B cell (primary cell): ENCODE data around the gene APOO. TPM values are rescaled to one million over a fixed set of nuclear protein-coding genes. Genes with fewer than 3 reads are reported as not detected.

Experiments used
- ATAC-seq: fragments of 200-7000 bp; cut with Tn5 transposase; one replicate; pipeline ENCODE4 v1.10.0; 2021; ENCODE audit warnings: low read depth, mild to moderate bottlenecking, moderate number of reproducible peaks, moderate library complexity
- CTCF ChIA-PET: fragments of 350-600 bp; sonication (Branson Sonifier 250); formaldehyde crosslinking; loops from one replicate; lab custom pipeline; 2021; ENCODE audit warnings: antibody characterized with exemption, inconsistent platforms; lab: Charles Lee
- POLR2A ChIA-PET: fragments of 350-600 bp; sonication (Branson Sonifier 250); formaldehyde crosslinking; loops from one replicate; lab custom pipeline; 2021; ENCODE audit warnings: antibody characterized with exemption; lab: Charles Lee
- DNase-seq: peaks from one replicate; pipeline ENCODE4 v3.0.0; 2013
- H2AFZ ChIP-seq: 2 replicates; pipeline ENCODE4 v1.6.1; 2012; ENCODE audit warnings: mild to moderate bottlenecking, low read depth, low read length; ENCODE audit not compliant: insufficient read depth, poor library complexity, severe bottlenecking
- H3K27ac ChIP-seq, 2 donors: 1 replicate in 1 of 2; 2 replicates in 1 of 2; pipeline ENCODE4 v1.5.1; 2012 to 2013; ENCODE audit warnings: low read length in 2 of 2, mild to moderate bottlenecking in 2 of 2, moderate library complexity in 1 of 2
- H3K27me3 ChIP-seq, 4 experiments: fragments of 200-600 bp in 1 of 4; sonication (generic) in 1 of 4; replicated peaks in 1 of 4; 1 replicate in 2 of 4; 2 replicates in 2 of 4; pipeline versions ENCODE4 v1.6.1 to v1.7.0; 2013 to 2016; ENCODE audit warnings: low read length in 3 of 4, mild to moderate bottlenecking in 2 of 4, mixed read lengths in 1 of 4, moderate library complexity in 1 of 4; ENCODE audit not compliant: insufficient read depth in 4 of 4, control insufficient read depth in 3 of 4; ENCODE audit errors: control extremely low read depth in 1 of 4
- H3K36me3 ChIP-seq, 2 experiments: replicated peaks in 1 of 2; 1 replicate in 1 of 2; 2 replicates in 1 of 2; pipeline versions ENCODE4 v1.6.1 to v1.7.1; 2013; ENCODE audit warnings: low read length in 1 of 2; ENCODE audit not compliant: insufficient read depth in 2 of 2, control insufficient read depth in 1 of 2; ENCODE audit errors: control extremely low read depth in 1 of 2, extremely low read depth in 1 of 2
- H3K4me1 ChIP-seq, 2 donors: fragments of 200-600 bp in 1 of 2; sonication (generic) in 1 of 2; 1 replicate in 1 of 2; 2 replicates in 1 of 2; pipeline versions ENCODE4 v1.5.1 to v1.6.1; 2013 to 2017; ENCODE audit warnings: low read length in 2 of 2; ENCODE audit not compliant: control insufficient read depth in 2 of 2, insufficient read depth in 2 of 2
- H3K4me2 ChIP-seq: replicated peaks from 2 replicates; pipeline ENCODE3; 2012; ENCODE audit warnings: mild to moderate bottlenecking, low read depth, low read length; ENCODE audit not compliant: poor library complexity, severe bottlenecking
- H3K4me3 ChIP-seq, 5 experiments: fragments of 200-600 bp in 1 of 5; sonication (generic) in 1 of 5; 1 replicate in 3 of 5; 2 replicates in 2 of 5; pipeline versions ENCODE4 v1.5.1 to v1.7.0; 2011 to 2016; ENCODE audit warnings: low read length in 4 of 5, mild to moderate bottlenecking in 4 of 5, low read depth in 2 of 5, control low read depth in 1 of 5, moderate library complexity in 1 of 5; ENCODE audit not compliant: insufficient read depth in 1 of 5; ENCODE audit errors: control extremely low read depth in 1 of 5, extremely low read depth in 1 of 5
- H3K79me2 ChIP-seq: fragments of 200-600 bp; sonication (generic); one replicate; pipeline ENCODE4 v1.6.0; 2016; ENCODE audit warnings: low read length; ENCODE audit not compliant: control insufficient read depth, insufficient read depth
- H3K9ac ChIP-seq: fragments of 200-600 bp; sonication (generic); 2 replicates; pipeline ENCODE4 v1.6.1; 2017; ENCODE audit warnings: mild to moderate bottlenecking, low read length, moderate library complexity
- H3K9me3 ChIP-seq, 3 donors: one replicate each; pipeline versions ENCODE4 v1.6.1 to v1.7.1; 2013; ENCODE audit warnings: low read length in 2 of 3; ENCODE audit not compliant: control insufficient read depth in 2 of 3, insufficient read depth in 1 of 3; ENCODE audit errors: control extremely low read depth in 1 of 3
- H4K20me1 ChIP-seq: 2 replicates; pipeline ENCODE4 v1.6.0; 2012; ENCODE audit warnings: mild to moderate bottlenecking, low read length; ENCODE audit not compliant: insufficient read depth, control insufficient read depth, poor library complexity, severe bottlenecking
- H3K27ac Mint-ChIP-seq: one replicate; pipeline ENCODE4 v1.8.0; 2021; ENCODE audit warnings: mixed read lengths
- H3K27me3 Mint-ChIP-seq: one replicate; pipeline ENCODE4 v1.8.0; 2021; ENCODE audit warnings: mixed read lengths
- H3K4me1 Mint-ChIP-seq: one replicate; pipeline ENCODE4 v1.8.0; 2021; ENCODE audit warnings: mixed read lengths
- H3K4me3 Mint-ChIP-seq: one replicate; pipeline ENCODE4 v1.8.0; 2021; ENCODE audit warnings: mixed read lengths
- H3K9me3 Mint-ChIP-seq: one replicate; pipeline ENCODE4 v1.8.0; 2022; ENCODE audit warnings: mixed read lengths; ENCODE audit not compliant: insufficient read depth
- EZH2 ChIP-seq: IDR thresholded peaks from 2 replicates; pipeline ENCODE4 v1.6.1; 2012; ENCODE audit warnings: borderline replicate concordance, low read depth, mild to moderate bottlenecking, moderate library complexity, low read length; ENCODE audit not compliant: insufficient read depth, poor library complexity, severe bottlenecking
- WGBS: methylation state at CpG from one replicate; pipeline ENCODE4 v1.1.5; 2013; ENCODE audit warnings: missing lambda C conversion rate; ENCODE audit not compliant: insufficient coverage; 5-methylcytosine and 5-hydroxymethylcytosine counted together
- intact Hi-C: fragments of 100-400 bp; cut with micrococcal nuclease; formaldehyde crosslinking; loops from one replicate; pipeline ENCODE4 v1.10.0; 2022
- polyA plus RNA-seq: library from polyadenylated mRNA; depleted of rRNA; stranded (reverse); fragments of >200 nt; gene quantifications from 2 replicates; pipeline ENCODE4 v1.2.3, GENCODE V29; 2012
- total RNA-seq, 2 donors: library from RNA; stranded (reverse); fragments of 120-200 nt in 1 of 2; gene quantifications; 1 replicate in 1 of 2; 2 replicates in 1 of 2; pipeline versions ENCODE4 v1.2.3 to v1.2.4, GENCODE V29; 2013 to 2022
- TF ChIP-seq, protein P1 (sequence below): fragments of 200-600 bp; IDR thresholded peaks from one replicate; pipeline ENCODE4 v1.8.0; 2022; ENCODE audit warnings: antibody characterized with exemption, mild to moderate bottlenecking

Gene APOO
- total and polyA plus RNA-seq, 2 donors (not counting 1 experiment from before 2014, with no cell fraction given): 4.7 to 7.2 TPM

DNA sequence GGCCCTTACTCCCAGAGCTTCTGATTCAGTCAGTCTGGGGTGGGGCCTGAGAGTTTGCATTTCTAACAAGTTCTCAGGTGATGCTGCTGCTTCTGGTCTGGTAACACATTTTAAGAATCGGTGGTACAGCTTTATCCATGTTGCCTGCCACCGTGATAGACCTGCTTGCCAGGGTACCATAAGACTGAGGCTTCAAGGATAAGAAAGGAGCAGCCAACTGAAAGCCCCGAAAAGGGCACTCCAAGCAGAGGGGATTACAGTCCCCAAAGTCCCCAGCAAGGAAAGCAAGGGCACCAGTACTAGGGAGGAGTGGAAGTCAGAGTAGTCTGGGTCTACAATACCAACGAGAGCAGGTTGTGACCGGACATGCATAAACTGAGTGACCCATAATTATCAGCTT is 49.8 kb downstream of the APOO start:
- Mint-ChIP-seq H3K27ac (no peak overlapping the region), H3K27me3 (no peaks in the 10 kb centered on the region), H3K4me1 (no peaks in the 10 kb centered on the region), H3K4me3 (no peak overlapping the region), H3K9me3 (no peaks in the 10 kb centered on the region)
- H3K4me3 ChIP-seq: no peak overlapping the region
- H3K9ac ChIP-seq: no peak overlapping the region
- no peaks in the 10 kb centered on the region for H3K27me3 ChIP-seq
- ATAC-seq (no peak), DNase-seq (no peak)
- no peaks in the 10 kb centered on the region for H3K9me3 ChIP-seq
- POLR2A ChIA-PET: no interaction called here
- WGBS: 100% methylated on average over 1 of the region's 5 CpGs
- H2AFZ ChIP-seq: no peak overlapping the region
- H3K4me2 ChIP-seq: no peak overlapping the region
- no peaks in the 10 kb centered on the region for H4K20me1 ChIP-seq
- H3K4me1 ChIP-seq: no peaks in the 10 kb centered on the region
- CTCF ChIA-PET: no interaction called here
- H3K79me2 ChIP-seq: no peaks in the 10 kb centered on the region
- H3K27ac ChIP-seq: no peak overlapping the region
- intact Hi-C loops: no loop called here
- TF ChIP-seq EZH2: no peak
- TF ChIP-seq, protein P1, sequence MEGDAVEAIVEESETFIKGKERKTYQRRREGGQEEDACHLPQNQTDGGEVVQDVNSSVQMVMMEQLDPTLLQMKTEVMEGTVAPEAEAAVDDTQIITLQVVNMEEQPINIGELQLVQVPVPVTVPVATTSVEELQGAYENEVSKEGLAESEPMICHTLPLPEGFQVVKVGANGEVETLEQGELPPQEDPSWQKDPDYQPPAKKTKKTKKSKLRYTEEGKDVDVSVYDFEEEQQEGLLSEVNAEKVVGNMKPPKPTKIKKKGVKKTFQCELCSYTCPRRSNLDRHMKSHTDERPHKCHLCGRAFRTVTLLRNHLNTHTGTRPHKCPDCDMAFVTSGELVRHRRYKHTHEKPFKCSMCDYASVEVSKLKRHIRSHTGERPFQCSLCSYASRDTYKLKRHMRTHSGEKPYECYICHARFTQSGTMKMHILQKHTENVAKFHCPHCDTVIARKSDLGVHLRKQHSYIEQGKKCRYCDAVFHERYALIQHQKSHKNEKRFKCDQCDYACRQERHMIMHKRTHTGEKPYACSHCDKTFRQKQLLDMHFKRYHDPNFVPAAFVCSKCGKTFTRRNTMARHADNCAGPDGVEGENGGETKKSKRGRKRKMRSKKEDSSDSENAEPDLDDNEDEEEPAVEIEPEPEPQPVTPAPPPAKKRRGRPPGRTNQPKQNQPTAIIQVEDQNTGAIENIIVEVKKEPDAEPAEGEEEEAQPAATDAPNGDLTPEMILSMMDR: no peak
- H3K36me3 ChIP-seq: no peaks in the 10 kb centered on the region

- Histone ChIP-seq H3K9me3 (no peaks in the 10 kb centered on the region), H3K36me3 (no peaks in the 10 kb centered on the region), H3K4me3 (no peak overlapping the region), H3K27ac (no peak overlapping the region), H3K27me3 (no peaks in the 10 kb centered on the region), H3K4me1 (no peaks in the 10 kb centered on the region), H3K9ac (no peak overlapping the region), H4K20me1 (no peaks in the 10 kb centered on the region), H3K4me2 (no peak overlapping the region), H2AFZ (no peak overlapping the region), H3K79me2 (no peaks in the 10 kb centered on the region)
- intact Hi-C loops: no loop called here
- DNase-seq (no peak), ATAC-seq (no peak)
- Mint-ChIP-seq H3K4me3 (no peak overlapping the region), H3K4me1 (no peaks in the 10 kb centered on the region), H3K9me3 (no peaks in the 10 kb centered on the region), H3K27ac (no peak overlapping the region), H3K27me3 (no peaks in the 10 kb centered on the region)
- TF ChIP-seq EZH2: no peak
- TF ChIP-seq, protein P1: no peak
- ChIA-PET POLR2A (no interaction called here), CTCF (no interaction called here)
Observed at GRCh38 chrX:23857363-23857762, 50.4 kb downstream of the APOO start.
